ENCODE measurements around the gene PTMA. TPM values are rescaled to one million over a fixed set of nuclear protein-coding genes. Genes with fewer than 3 reads are reported as not detected.
"Not testable (repeated sequence)": the region's sequence is repeated elsewhere in the genome, so short reads cannot be mapped to it uniquely, and the experiment has no call there.

The PTMA gene
- total RNA-seq, 1 experiment from 2014 or later = 1,708 TPM

DNA sequence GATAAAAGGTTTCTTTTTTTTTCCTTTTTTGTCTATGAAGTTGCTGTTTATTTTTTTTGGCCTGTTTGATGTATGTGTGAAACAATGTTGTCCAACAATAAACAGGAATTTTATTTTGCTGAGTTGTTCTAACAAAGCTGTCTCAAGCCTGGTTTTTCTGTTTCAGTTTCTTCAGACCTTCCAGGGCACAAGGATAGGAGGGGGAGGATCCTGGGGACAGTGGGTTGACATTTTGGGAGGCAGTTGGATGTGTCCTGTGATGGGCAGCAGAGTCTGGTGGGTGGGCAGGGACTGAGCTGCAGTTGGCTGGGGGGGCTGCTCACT lies 5.0 kb downstream of the PTMA start:
- DNase-seq (ENCODE audit: low spot score); H3K4me3 ChIP-seq (ENCODE audit: low read depth, low read length, poor library complexity, severe bottlenecking); H3K9me3 ChIP-seq (ENCODE audit: low read depth, low read length, poor library complexity, severe bottlenecking); intact Hi-C loops (cut with micrococcal nuclease; ENCODE audit: unreplicated experiment); BruUV-seq (replicated peaks); H3K27ac ChIP-seq (ENCODE audit: low read depth, low read length, poor library complexity, severe bottlenecking); H3K27me3 ChIP-seq (replicated peaks; ENCODE audit: insufficient read depth, low read depth, low read length, poor library complexity): not testable (repeated sequence)
- H3K36me3 ChIP-seq (ENCODE audit: insufficient read depth, low read length, poor library complexity, severe bottlenecking) = peaks cover 37% of the 10 kb centered on the region
- ChIA-PET CTCF (interaction anchor here (0.7 to 3.8 kb wide), 4 partner anchors 11 to 68 kb away, joined by 4 to 30 read pairs (median 4); partner anchors contain the start of gene PDE6D), POLR2A (ENCODE audit: low non-redundant PET) (interaction anchor here (0.5 kb wide), 1 partner anchor 8 kb away, joined by 3 read pairs; no protein-coding TSS in a partner anchor)
- peaks cover 25% of the 10 kb centered on the region for H3K4me1 ChIP-seq (ENCODE audit: insufficient read depth, low read length, poor library complexity, severe bottlenecking)

DNA sequence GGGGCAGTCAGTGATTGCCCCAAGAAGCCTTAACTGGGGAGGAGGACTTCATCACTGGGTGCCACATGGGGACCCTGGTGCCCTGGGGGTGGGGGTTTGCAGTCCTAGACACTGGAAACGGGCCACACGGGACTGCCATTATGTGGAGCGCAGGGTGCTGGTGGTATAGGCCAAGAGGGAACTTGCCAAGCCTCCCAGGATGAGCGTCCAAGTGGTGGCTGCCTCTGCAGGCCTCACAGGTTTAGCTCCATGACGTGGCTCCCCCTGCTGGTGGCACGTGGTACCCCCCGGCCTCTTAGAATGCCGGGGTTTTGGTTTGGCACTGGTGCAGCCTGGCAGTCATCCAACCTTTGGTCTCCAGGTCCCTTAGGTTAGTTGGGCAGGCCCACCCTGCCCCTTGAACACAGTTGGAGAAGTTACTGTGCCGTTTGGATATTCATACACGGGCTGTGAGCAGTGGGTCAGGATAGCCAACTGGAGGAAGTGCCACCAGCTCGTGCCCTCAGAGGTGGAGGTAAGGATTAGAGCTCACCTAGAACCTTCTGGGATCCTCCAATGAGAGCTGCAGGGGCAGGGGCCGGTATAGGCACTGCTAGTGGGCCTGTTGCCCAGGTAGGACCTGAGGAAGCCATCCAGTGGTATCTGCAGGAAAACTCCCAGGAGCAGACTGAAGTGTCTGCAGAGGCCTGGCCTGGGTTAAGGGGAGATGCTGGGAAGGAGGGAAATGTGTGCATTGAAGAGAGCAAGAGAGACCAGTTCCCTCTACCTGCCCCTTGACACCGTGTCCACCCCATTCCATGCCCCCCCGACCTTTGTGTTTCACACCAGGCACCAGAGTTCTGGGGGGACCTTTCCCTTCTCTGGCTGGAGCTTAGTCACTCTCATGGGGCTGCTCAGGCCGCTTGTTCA lies 5.7 kb downstream of the PTMA start:
- Histone ChIP-seq H3K4me1 (ENCODE audit: insufficient read depth, low read length, poor library complexity, severe bottlenecking) (peaks cover 25% of the 10 kb centered on the region), H3K27ac (ENCODE audit: low read depth, low read length, poor library complexity, severe bottlenecking) (peak overlapping the region; percentile 20), H3K27me3 (replicated peaks; ENCODE audit: insufficient read depth, low read depth, low read length, poor library complexity) (no peaks in the 10 kb centered on the region), H3K36me3 (ENCODE audit: insufficient read depth, low read length, poor library complexity, severe bottlenecking) (peaks cover 37% of the 10 kb centered on the region), H3K4me3 (ENCODE audit: low read depth, low read length, poor library complexity, severe bottlenecking) (no peak overlapping the region), H3K9me3 (ENCODE audit: low read depth, low read length, poor library complexity, severe bottlenecking) (no peaks in the 10 kb centered on the region)
- peak; percentile 95 for DNase-seq (ENCODE audit: low spot score)
- TF ChIP-seq EZH2 (IDR thresholded peaks at IDR 0.05; ENCODE audit: borderline replicate concordance, low read depth, low read length, poor library complexity, severe bottlenecking) = no peak
- TF ChIP-seq, protein P1, sequence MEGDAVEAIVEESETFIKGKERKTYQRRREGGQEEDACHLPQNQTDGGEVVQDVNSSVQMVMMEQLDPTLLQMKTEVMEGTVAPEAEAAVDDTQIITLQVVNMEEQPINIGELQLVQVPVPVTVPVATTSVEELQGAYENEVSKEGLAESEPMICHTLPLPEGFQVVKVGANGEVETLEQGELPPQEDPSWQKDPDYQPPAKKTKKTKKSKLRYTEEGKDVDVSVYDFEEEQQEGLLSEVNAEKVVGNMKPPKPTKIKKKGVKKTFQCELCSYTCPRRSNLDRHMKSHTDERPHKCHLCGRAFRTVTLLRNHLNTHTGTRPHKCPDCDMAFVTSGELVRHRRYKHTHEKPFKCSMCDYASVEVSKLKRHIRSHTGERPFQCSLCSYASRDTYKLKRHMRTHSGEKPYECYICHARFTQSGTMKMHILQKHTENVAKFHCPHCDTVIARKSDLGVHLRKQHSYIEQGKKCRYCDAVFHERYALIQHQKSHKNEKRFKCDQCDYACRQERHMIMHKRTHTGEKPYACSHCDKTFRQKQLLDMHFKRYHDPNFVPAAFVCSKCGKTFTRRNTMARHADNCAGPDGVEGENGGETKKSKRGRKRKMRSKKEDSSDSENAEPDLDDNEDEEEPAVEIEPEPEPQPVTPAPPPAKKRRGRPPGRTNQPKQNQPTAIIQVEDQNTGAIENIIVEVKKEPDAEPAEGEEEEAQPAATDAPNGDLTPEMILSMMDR (conservative IDR thresholded peaks at IDR 0.05; ENCODE audit: low read depth, low read length) = peak; percentile 94
- CTCF ChIA-PET = interaction anchor here (0.6 to 3.8 kb wide), 5 partner anchors 11 to 193 kb away, joined by 3 to 30 read pairs (median 4); partner anchors contain the start of gene PDE6D
- POLR2A ChIA-PET (ENCODE audit: low non-redundant PET) = interaction anchor here (0.5 to 0.6 kb wide), 3 partner anchors 9 to 64 kb away, joined by 3 to 9 read pairs (median 6); no protein-coding TSS in a partner anchor
- intact Hi-C loops (cut with micrococcal nuclease; ENCODE audit: unreplicated experiment) = loop anchor here (1.0 kb wide), 1 partner anchor 37 kb away; no protein-coding TSS in a partner anchor
- BruUV-seq (replicated peaks) = no TSS peak

DNA sequence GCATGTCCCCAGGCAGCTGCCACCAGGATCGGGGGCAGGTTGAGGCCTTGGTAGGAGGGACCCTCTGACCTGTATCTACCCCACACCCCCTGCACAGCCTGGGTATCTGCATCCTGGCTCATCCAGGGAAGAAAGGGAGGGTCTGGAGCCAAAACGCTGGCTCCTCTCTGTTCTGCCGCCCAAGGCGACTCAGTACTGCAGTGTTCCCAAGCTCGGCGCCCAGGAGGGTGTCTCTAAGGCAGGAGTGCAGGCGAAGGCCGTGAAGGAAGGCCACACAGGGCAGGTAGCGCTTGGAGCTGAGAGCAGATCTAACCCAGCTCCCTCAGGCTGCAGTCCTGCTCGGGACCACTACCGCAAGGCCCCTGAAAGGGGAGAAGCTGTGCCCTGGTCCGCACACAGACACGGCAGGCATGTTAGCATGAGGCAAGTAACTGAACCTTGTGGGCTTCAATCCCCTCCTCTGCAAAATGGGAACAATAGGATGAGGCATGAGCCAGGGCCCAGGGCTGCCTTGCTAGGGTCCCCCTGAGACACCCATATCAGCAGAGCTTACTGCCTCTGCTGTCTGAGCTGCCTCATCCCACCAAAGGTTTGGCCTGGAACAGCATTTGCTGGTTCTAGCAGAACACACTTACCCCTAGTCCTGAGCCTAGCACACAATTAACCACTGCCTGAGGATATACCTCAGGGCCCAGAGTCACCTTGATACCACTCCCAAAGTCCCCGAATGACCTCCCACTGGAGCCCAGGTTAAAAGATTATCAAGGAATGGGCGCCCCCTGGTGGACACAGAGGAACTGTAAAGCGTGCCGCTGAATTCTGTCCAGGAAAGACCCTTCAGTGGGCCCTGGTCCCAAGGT lies 6.5 kb downstream of the PTMA start:
- Histone ChIP-seq H3K27ac (ENCODE audit: low read depth, low read length, poor library complexity, severe bottlenecking) (peak overlapping the region; percentile 27), H3K27me3 (replicated peaks; ENCODE audit: insufficient read depth, low read depth, low read length, poor library complexity) (no peaks in the 10 kb centered on the region), H3K4me3 (ENCODE audit: low read depth, low read length, poor library complexity, severe bottlenecking) (no peak overlapping the region), H3K4me1 (ENCODE audit: insufficient read depth, low read length, poor library complexity, severe bottlenecking) (peaks cover 25% of the 10 kb centered on the region), H3K9me3 (ENCODE audit: low read depth, low read length, poor library complexity, severe bottlenecking) (no peaks in the 10 kb centered on the region), H3K36me3 (ENCODE audit: insufficient read depth, low read length, poor library complexity, severe bottlenecking) (peaks cover 33% of the 10 kb centered on the region)
- BruUV-seq (replicated peaks) = no TSS peak
- peak; percentile 79 for DNase-seq (ENCODE audit: low spot score)
- TF ChIP-seq, protein P1 (conservative IDR thresholded peaks at IDR 0.05; ENCODE audit: low read depth, low read length) = peak; percentile 94
- TF ChIP-seq EZH2 (IDR thresholded peaks at IDR 0.05; ENCODE audit: borderline replicate concordance, low read depth, low read length, poor library complexity, severe bottlenecking) = no peak
- intact Hi-C loops (cut with micrococcal nuclease; ENCODE audit: unreplicated experiment) = loop anchor here (1.0 to 5.0 kb wide), 3 partner anchors 38 to 103 kb away; partner anchors contain the start of gene PDE6D
- ChIA-PET POLR2A (ENCODE audit: low non-redundant PET) (interaction anchor here (0.6 kb wide), 2 partner anchors 37 to 41 kb away, joined by 7 to 9 read pairs; no protein-coding TSS in a partner anchor), CTCF (interaction anchor here (0.6 to 3.8 kb wide), 6 partner anchors 10 to 66 kb away, joined by 3 to 30 read pairs (median 5); partner anchors contain the start of gene PDE6D)

All from A673 (cell line).